ENCODE data around the gene C1QTNF1.

The C1QTNF1 gene, protein sequence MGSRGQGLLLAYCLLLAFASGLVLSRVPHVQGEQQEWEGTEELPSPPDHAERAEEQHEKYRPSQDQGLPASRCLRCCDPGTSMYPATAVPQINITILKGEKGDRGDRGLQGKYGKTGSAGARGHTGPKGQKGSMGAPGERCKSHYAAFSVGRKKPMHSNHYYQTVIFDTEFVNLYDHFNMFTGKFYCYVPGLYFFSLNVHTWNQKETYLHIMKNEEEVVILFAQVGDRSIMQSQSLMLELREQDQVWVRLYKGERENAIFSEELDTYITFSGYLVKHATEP

DNA sequence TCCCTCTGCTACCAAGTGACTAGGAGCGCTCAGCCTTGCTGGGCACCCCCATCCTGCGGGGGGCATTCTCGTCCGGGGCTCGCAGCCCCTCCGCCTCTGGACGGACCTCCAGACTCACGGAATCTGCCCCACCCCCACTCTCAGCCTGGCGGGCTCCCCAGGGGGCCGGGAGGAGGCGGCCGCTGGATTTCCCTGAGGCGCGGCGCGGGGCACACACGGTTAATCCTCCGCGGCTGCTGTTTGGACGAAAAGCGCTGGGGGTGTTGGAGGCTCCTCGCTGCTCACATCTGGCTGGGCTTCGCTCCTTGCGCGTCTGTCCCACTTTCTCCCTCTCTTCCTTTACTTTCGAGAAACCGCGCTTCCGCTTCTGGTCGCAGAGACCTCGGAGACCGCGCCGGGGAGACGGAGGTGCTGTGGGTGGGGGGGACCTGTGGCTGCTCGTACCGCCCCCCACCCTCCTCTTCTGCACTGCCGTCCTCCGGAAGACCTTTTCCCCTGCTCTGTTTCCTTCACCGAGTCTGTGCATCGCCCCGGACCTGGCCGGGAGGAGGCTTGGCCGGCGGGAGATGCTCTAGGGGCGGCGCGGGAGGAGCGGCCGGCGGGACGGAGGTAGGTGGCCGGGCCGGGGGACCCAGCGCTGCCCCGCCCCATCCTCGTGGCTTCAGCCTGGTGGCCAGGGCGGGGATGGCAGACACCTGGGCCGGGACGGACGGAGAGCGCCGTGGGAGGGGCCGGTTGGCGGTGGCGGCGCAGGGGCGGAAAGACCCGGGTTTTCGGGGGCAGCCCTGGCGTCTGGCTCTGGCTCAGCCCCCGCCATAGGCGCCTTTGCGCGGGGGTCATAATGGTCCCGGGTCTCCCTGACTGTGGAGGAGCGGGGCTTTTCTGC, at the start of gene C1QTNF1:
Gene C1QTNF1 (plus strand): TSS at position 284 of the 886 bp plus-strand sequence. CDS start 19,800 bp downstream, outside the sequence.
- Histone ChIP-seq H3K27ac (ENCODE audit: low read depth, low read length) (no peak within 1 kb of the TSS), H3K4me3 (ENCODE audit: low read length) (peak within 1 kb of the TSS; percentile 66), H3K27me3 (ENCODE audit: control insufficient read depth, insufficient read depth, low read length) (peaks cover 5% of the 10 kb centered on the region), H3K36me3 (ENCODE audit: control insufficient read depth, insufficient read depth, low read length) (no peaks in the 10 kb centered on the region), H3K9ac (ENCODE audit: low read length) (no peak within 1 kb of the TSS), H3K4me1 (ENCODE audit: control insufficient read depth, insufficient read depth, low read length) (peaks cover 30% of the 10 kb centered on the region)

DNA sequence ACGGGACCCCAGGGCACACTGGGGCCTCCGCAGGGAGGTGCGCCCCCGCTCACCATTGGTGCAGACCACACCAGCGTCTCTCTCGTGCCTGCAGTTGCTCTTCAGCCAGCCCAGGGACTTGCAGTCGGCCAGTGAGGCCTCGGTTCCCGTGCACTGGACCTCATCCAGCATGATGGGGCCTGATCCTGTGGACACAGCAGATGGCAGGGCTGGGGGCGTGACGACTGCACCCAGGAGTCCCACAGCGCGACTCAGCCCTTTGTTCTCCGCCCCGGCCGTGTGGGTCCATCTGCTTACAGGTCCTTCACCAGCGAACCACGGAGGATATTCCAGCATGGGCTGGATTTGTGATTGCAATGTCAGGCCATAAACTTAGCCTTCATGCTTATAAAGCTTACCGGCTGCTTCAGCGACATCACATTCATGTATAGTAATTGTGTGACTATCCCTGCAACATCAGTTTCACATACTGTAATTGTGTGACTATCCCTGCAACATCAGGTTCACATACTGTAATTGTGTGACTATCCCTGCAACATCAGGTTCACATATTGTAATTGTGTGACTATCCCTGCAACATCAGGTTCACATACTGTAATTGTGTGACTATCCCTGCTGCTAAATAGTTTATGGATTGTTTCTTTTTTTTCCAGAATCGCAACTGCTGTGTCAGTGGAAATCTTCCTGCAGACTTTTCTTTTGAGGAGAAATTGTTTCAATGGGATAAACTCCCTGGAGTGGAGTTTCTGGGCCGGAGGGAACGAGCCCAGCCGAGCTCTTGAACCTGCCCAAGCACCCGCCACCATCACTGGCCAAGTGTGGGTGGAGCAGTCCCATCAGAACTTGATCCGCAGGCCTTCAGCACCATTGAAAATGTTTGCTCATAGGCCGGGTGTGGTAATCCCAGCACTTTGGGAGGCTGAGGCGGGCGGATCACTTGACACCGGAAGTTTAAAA, 49.1 kb upstream of the C1QTNF1 start:
- peaks cover 2% of the 10 kb centered on the region for H3K36me3 ChIP-seq (ENCODE audit: control insufficient read depth, insufficient read depth, low read length)
- peak overlapping the region; percentile 16 for H3K4me3 ChIP-seq (ENCODE audit: low read length)
- H3K27me3 ChIP-seq (ENCODE audit: control insufficient read depth, insufficient read depth, low read length): no peaks in the 10 kb centered on the region
- peak overlapping the region; percentile 50 for H3K27ac ChIP-seq (ENCODE audit: low read depth, low read length)
- peaks cover 23% of the 10 kb centered on the region for H3K4me1 ChIP-seq (ENCODE audit: control insufficient read depth, insufficient read depth, low read length)
- H3K9ac ChIP-seq (ENCODE audit: low read length): no peak overlapping the region

DNA sequence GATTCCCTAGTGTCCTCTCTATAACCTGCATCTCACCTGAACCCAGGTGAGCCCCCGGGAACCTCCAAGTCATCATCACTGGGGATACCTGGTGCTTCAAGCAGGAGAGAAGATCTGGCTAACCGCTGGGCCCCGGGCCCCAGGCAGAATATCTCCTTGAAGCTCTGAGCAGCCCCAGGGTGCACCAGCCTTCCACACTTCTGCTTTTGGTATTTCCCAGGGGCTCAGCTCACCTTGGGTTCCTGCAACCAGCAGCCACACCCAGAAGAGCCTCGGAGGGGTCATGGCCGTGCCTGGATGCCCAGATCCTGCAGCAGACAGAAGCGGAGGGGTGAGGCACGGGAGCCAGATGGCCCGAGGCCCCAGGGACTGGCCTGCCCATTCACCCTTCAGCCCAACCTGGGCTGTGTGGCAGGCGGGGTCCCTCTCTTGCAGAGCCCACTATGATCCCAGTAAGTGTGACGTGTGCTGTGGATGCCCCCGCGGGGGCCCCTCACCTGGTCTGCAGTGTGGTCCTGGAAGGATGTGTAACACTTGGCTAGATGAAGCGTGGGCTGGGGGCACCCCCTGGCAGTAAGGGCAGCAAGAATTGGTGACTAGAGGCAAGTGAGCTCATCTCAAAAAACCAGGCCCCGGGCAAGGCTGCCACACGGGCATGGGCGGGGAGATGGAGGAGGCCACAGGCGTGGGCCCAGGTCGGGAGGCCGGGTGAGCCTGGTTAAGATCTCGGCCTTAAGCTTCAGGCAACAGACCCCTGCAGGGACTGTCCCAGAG, 46.9 kb upstream of the C1QTNF1 start:
- Histone ChIP-seq H3K4me3 (ENCODE audit: low read length) (no peak overlapping the region), H3K4me1 (ENCODE audit: control insufficient read depth, insufficient read depth, low read length) (peaks cover 22% of the 10 kb centered on the region), H3K36me3 (ENCODE audit: control insufficient read depth, insufficient read depth, low read length) (no peaks in the 10 kb centered on the region), H3K9ac (ENCODE audit: low read length) (no peak overlapping the region), H3K27me3 (ENCODE audit: control insufficient read depth, insufficient read depth, low read length) (no peaks in the 10 kb centered on the region), H3K27ac (ENCODE audit: low read depth, low read length) (no peak overlapping the region)

DNA sequence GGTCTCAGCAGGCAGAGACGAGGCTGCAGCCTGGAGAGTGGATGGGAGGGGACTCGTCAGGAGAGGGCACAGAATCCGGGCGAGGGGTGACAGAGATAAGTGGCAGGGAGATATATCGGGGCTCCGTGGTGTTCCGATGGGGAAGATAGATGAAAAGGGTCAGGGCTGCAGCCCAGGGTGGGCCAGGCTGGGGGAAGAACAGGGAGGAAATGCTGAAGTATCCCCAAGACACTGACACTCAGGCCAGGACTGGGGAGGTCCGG, 46.4 kb upstream of the C1QTNF1 start:
- no peak overlapping the region for H3K4me3 ChIP-seq (ENCODE audit: low read length)
- no peak overlapping the region for H3K27ac ChIP-seq (ENCODE audit: low read depth, low read length)
- H3K4me1 ChIP-seq (ENCODE audit: control insufficient read depth, insufficient read depth, low read length): peaks cover 22% of the 10 kb centered on the region
- no peaks in the 10 kb centered on the region for H3K27me3 ChIP-seq (ENCODE audit: control insufficient read depth, insufficient read depth, low read length)
- no peaks in the 10 kb centered on the region for H3K36me3 ChIP-seq (ENCODE audit: control insufficient read depth, insufficient read depth, low read length)
- H3K9ac ChIP-seq (ENCODE audit: low read length): no peak overlapping the region

DNA sequence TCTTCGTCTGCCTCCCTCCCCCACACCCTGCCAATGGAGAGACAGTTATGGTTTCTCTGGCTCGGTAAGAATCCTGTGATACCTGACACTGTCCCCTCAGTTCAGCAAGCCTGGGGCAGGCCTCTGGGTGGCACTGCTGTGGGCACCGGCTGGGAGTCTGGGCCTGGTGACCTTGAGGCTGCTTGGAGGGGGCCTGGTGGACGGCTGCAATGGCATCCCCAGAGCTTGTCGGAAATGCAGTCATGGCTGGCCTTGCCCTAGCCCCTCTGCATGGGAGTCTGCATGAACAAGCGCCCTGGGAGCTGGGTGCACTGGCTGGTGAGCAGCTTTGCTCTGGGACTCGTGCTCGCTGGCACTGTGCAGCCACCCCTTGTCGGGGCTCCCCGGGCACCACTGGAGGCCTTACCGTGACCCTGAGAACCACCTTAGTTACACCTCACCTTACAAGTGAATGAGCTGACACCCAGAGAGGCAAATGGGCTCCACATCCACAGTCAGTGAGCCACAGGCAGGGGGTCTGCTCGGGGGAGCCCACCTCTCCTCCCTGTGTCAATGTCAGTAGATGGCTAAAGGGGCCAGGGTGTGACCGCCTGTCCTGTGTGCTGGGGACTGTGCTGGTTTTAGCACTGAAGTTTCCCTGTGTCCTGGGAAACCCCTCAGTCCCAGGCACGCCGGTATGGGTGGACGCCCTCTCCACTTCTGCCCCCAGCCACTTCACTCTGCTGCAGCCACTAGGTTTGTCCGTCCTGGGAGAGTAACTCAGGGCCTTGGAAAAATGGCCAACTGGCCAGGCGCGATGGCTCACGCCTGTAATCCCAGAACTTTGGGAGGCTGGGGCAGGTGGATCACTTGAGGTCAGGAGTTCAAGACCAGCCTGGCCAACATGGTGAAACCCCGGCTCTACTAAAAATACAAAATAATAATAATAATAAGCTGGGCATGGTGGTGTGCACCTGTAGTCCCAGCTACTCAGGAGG, 45.7 kb upstream of the C1QTNF1 start:
- Histone ChIP-seq H3K4me3 (ENCODE audit: low read length) (peak overlapping the region; percentile 75), H3K27me3 (ENCODE audit: control insufficient read depth, insufficient read depth, low read length) (no peaks in the 10 kb centered on the region), H3K9ac (ENCODE audit: low read length) (no peak overlapping the region), H3K36me3 (ENCODE audit: control insufficient read depth, insufficient read depth, low read length) (no peaks in the 10 kb centered on the region), H3K27ac (ENCODE audit: low read depth, low read length) (no peak overlapping the region), H3K4me1 (ENCODE audit: control insufficient read depth, insufficient read depth, low read length) (peaks cover 22% of the 10 kb centered on the region)

DNA sequence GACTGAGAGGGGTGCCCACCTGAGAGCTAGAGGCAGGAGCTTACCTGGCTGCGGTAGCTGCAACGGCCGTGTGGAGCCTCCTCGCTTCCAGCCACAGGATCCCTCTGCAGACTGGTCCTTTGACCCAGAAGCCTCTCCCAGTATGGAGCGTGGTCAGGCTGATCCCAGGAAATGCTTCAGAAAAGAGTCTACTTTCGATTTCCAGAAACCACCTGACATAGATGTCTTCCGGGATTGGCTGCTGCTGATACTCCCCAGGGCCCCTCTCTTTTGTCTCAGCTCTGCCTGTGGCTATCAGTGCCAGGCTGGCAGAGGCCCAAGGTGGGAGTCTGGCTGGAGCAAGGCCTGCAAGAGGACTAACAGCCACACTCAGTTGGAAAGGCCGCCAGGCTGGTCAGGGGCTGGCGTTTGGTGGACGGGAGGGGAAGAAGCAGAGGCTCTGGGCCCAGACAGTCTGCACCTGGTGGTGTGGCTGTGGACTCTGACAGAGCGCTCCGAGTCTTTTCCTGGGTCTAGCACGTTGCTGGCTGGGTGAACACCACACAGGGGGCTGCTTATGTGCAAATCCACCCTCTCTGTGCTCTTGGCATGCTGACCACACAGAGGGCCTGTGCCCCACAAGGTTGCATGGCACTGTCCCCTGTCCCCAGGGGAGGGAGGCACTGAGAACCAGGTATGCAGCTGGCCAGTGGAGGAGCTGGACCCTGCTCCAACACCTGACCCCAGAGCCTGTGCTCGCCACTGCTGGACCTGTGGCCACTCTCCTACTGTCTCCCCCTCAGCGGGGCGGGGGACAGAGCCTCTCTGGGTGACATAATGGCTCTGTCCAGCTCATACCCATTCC, 44.0 kb upstream of the C1QTNF1 start, which contains the start of gene LGALS3BP:
Gene LGALS3BP (minus strand): TSS at position 144 of the 844 bp plus-strand sequence. CDS start 2,732 bp downstream, outside the sequence.
- no peak within 1 kb of the TSS for H3K9ac ChIP-seq (ENCODE audit: low read length)
- H3K4me3 ChIP-seq (ENCODE audit: low read length): peak within 1 kb of the TSS; percentile 75
- peaks cover 17% of the 10 kb centered on the region for H3K4me1 ChIP-seq (ENCODE audit: control insufficient read depth, insufficient read depth, low read length)
- no peaks in the 10 kb centered on the region for H3K36me3 ChIP-seq (ENCODE audit: control insufficient read depth, insufficient read depth, low read length)
- peak within 1 kb of the TSS; percentile 78 for H3K27ac ChIP-seq (ENCODE audit: low read depth, low read length)
- H3K27me3 ChIP-seq (ENCODE audit: control insufficient read depth, insufficient read depth, low read length): no peaks in the 10 kb centered on the region

DNA sequence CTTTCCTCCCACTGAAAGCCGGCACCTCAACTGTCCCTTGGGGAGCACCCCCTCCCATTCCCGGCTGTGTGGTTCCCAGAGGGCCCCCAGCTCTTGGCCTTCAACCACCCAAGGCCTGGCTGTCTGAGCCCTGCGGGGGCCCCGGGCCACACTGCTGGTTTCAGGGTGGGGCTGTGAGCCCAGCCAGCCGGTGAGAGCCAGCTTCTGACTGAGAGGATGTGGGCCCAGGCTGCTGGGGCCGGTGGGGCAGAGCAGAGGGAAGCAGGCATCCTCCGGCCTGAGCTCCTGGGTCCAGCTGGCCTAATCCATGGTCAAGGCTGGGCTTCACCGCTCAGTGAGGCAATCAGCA, 43.4 kb upstream of the C1QTNF1 start:
- Histone ChIP-seq H3K4me3 (ENCODE audit: low read length) (no peak overlapping the region), H3K27me3 (ENCODE audit: control insufficient read depth, insufficient read depth, low read length) (no peaks in the 10 kb centered on the region), H3K27ac (ENCODE audit: low read depth, low read length) (no peak overlapping the region), H3K4me1 (ENCODE audit: control insufficient read depth, insufficient read depth, low read length) (peaks cover 17% of the 10 kb centered on the region), H3K9ac (ENCODE audit: low read length) (no peak overlapping the region), H3K36me3 (ENCODE audit: control insufficient read depth, insufficient read depth, low read length) (no peaks in the 10 kb centered on the region)

DNA sequence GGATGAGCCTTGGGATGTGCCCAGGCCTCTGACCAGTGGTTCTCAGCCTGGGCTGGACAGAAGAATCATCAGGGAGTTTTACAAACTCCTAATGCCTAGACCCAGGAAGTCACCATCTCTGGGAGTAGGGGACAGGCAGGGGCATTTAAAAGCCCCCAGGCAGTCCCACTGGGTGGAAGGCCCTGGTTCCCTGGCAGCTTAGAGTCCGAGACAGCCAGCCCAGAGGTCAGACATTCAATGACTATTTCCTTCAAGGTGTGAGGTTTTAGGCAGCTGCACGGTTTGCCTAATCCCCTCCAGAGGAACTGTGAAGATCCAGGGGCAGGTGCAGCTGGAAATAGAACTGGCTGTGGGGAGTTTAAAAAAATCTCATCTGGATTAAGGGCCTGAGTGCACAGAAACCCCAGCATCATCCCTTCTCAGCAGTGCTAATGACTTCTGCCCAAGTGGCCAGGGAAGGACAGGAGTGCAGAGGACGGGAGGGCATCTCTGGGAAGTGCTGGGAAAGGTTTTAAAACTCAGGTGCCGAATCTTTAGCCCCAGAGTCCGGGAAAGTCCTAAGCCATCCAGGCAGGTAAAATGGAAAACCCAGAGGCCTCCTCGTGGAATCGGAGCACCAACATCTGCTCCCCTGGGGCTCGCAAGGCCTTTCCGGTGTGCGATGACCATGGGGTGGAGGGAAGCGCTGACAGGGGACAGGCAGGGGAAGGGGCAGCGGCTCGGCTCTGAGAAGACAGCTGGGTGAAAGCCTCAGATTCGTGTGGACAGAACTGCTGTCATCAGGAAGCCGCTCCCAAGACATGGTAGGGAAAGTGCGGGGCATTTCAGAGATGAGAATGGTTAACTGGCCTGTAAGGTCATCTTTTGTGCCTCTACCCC, 42.7 kb upstream of the C1QTNF1 start:
- Histone ChIP-seq H3K36me3 (ENCODE audit: control insufficient read depth, insufficient read depth, low read length) (no peaks in the 10 kb centered on the region), H3K27ac (ENCODE audit: low read depth, low read length) (no peak overlapping the region), H3K27me3 (ENCODE audit: control insufficient read depth, insufficient read depth, low read length) (no peaks in the 10 kb centered on the region), H3K4me3 (ENCODE audit: low read length) (no peak overlapping the region), H3K4me1 (ENCODE audit: control insufficient read depth, insufficient read depth, low read length) (peaks cover 12% of the 10 kb centered on the region), H3K9ac (ENCODE audit: low read length) (no peak overlapping the region)

DNA sequence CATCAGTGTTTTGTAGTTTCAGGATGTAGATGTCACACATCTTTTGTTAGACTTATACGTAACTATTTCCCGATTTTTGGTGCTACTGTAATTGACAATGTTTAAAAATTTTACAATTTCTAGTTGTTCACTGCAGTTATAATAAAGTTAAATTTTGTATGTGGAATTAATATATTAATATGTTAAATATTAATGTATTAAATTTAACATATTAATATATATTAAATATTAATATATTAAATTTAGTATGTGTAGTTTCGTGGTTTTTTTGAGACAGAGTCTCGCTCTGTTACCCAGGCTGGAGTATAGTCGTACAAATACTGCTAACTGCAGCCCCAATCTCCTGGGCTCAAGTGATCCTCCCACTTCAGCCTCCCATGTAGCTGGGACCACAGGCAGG, 38.6 kb upstream of the C1QTNF1 start:
- no peak overlapping the region for H3K9ac ChIP-seq (ENCODE audit: low read length)
- no peak overlapping the region for H3K27ac ChIP-seq (ENCODE audit: low read depth, low read length)
- no peak overlapping the region for H3K4me3 ChIP-seq (ENCODE audit: low read length)
- H3K36me3 ChIP-seq (ENCODE audit: control insufficient read depth, insufficient read depth, low read length): no peaks in the 10 kb centered on the region
- no peaks in the 10 kb centered on the region for H3K4me1 ChIP-seq (ENCODE audit: control insufficient read depth, insufficient read depth, low read length)
- H3K27me3 ChIP-seq (ENCODE audit: control insufficient read depth, insufficient read depth, low read length): no peaks in the 10 kb centered on the region

Measured in rectal smooth muscle tissue (tissue), 1 donor.